ENCODE results near the gene ARHGAP1.

The ARHGAP1 gene

GRCh38 chr11:46692450-46692849 is 8.0 kb downstream of the ARHGAP1 start:
- DNase-seq, result no peak

GRCh38 chr11:46690702-46691101 is 9.7 kb downstream of the ARHGAP1 start:
- no peak for DNase-seq

- no peak for DNase-seq
Measured at GRCh38 chr11:46686886-46687795, 13.3 kb downstream of the ARHGAP1 start.

- no peak for DNase-seq
Measured at GRCh38 chr11:46684367-46684766, 16.1 kb downstream of the ARHGAP1 start.

- no peak for DNase-seq
Measured at GRCh38 chr11:46682773-46683752, 17.4 kb downstream of the ARHGAP1 start.

- DNase-seq, result no peak
Measured at GRCh38 chr11:46681814-46682213, 18.6 kb downstream of the ARHGAP1 start.

GRCh38 chr11:46680815-46681214 is 19.6 kb downstream of the ARHGAP1 start:
- DNase-seq, result no peak

GRCh38 chr11:46680164-46680760 is 20.2 kb downstream of the ARHGAP1 start:
- no peak for DNase-seq

- DNase-seq, result no peak
Measured at GRCh38 chr11:46679241-46680163, 20.9 kb downstream of the ARHGAP1 start.

GRCh38 chr11:46678741-46679130 is 21.7 kb downstream of the ARHGAP1 start:
- no peak for DNase-seq

- DNase-seq, result no peak
Measured at GRCh38 chr11:46677991-46678740, 22.3 kb downstream of the ARHGAP1 start.

- DNase-seq, result no peak
Measured at GRCh38 chr11:46677169-46677568, 23.2 kb downstream of the ARHGAP1 start.

GRCh38 chr11:46676436-46677158 is 23.8 kb downstream of the ARHGAP1 start:
- DNase-seq, result no peak

GRCh38 chr11:46675949-46676348 is 24.5 kb downstream of the ARHGAP1 start:
- no peak for DNase-seq

GRCh38 chr11:46675288-46675851 is 25.0 kb downstream of the ARHGAP1 start:
- no peak for DNase-seq

- DNase-seq, result peak; percentile 64
Measured at GRCh38 chr11:46674463-46675287, 25.7 kb downstream of the ARHGAP1 start.

GRCh38 chr11:46673713-46674462 is 26.5 kb downstream of the ARHGAP1 start:
- peak; percentile 41 for DNase-seq

GRCh38 chr11:46672381-46672839 is 28.0 kb downstream of the ARHGAP1 start:
- DNase-seq, result peak; percentile 59
